Gastroesophageal sphincter (tissue), 4 donors: ENCODE results near the gene TMEM266. TPM values are rescaled to one million over a fixed set of nuclear protein-coding genes. Genes with fewer than 3 reads are reported as not detected.
"Not testable (repeated sequence)": the region's sequence is repeated elsewhere in the genome, so short reads cannot be mapped to it uniquely, and the experiment has no call there.

ENCODE experiments used
- ATAC-seq: fragments of 150-250 bp; one replicate; pipeline ENCODE4 v1.9.1; 2016; ENCODE audit warnings: mild to moderate bottlenecking, moderate library complexity
- H3K27ac ChIP-seq, 4 donors: fragments of 200-600 bp; sonication (generic) in 3 of 4; 1 replicate in 3 of 4; 2 replicates in 1 of 4; pipeline ENCODE4 v1.5.1; 2016 to 2019
- H3K27me3 ChIP-seq: fragments of 200-600 bp; sonication (generic); one replicate; pipeline ENCODE4 v1.5.1; 2019
- H3K36me3 ChIP-seq, 2 donors: fragments of 200-600 bp; sonication (generic); one replicate each; pipeline ENCODE4 v1.5.1; 2019; ENCODE audit warnings: control low read depth in 1 of 2
- H3K4me1 ChIP-seq, 3 donors: fragments of 200-600 bp; sonication (generic); 1 replicate in 2 of 3; 2 replicates in 1 of 3; pipeline ENCODE4 v1.5.1; 2016 to 2019; ENCODE audit warnings: control low read depth in 2 of 3
- H3K4me3 ChIP-seq, 2 donors: fragments of 200-600 bp; sonication (generic); one replicate each; pipeline ENCODE4 v1.5.1; 2019; ENCODE audit warnings: mild to moderate bottlenecking in 1 of 2, moderate library complexity in 1 of 2
- H3K9me3 ChIP-seq, 3 donors: fragments of 200-600 bp; sonication (generic); one replicate each; pipeline ENCODE4 v1.5.1; 2017 to 2019; ENCODE audit warnings: control low read depth in 2 of 3
- EP300 ChIP-seq: sonication (generic); formaldehyde crosslinking; IDR thresholded peaks from one replicate; pipeline ENCODE4 v1.6.1; 2017; ENCODE audit warnings: antibody characterized with exemption, mild to moderate bottlenecking
- POLR2A ChIP-seq, 2 donors: fragments of 450-650 bp; IDR thresholded peaks; one replicate each; pipeline ENCODE4 v1.6.1; 2017; ENCODE audit warnings: antibody characterized with exemption in 2 of 2, mild to moderate bottlenecking in 2 of 2, moderate library complexity in 1 of 2
- POLR2AphosphoS5 ChIP-seq: sonication (generic); formaldehyde crosslinking; IDR thresholded peaks from one replicate; pipeline ENCODE4 v1.6.1; 2017; ENCODE audit warnings: antibody characterized with exemption
- WGBS, 2 donors: methylation state at CpG; one replicate each; pipeline ENCODE4 v1.1.5; 2018; ENCODE audit warnings: low coverage in 1 of 2; 5-methylcytosine and 5-hydroxymethylcytosine counted together
- total RNA-seq, 4 donors: library from RNA; depleted of rRNA; stranded (reverse); fragments of >200 nt; gene quantifications; one replicate each; pipeline ENCODE4 v1.1.0, GENCODE V29; 2016
- TF ChIP-seq, protein P1 (sequence below), 4 experiments: fragments of 200-600 bp in 2 of 4; fragments of 450-650 bp in 2 of 4; sonication (generic) in 1 of 4; IDR thresholded peaks; one replicate each; pipeline ENCODE4 v1.5.1; 2017 to 2019; ENCODE audit warnings: antibody characterized with exemption in 4 of 4, mild to moderate bottlenecking in 2 of 4, moderate library complexity in 2 of 4

The TMEM266 gene
- total RNA-seq, 4 donors from 2014 or later: 0.77 TPM; not detected in 3

DNA sequence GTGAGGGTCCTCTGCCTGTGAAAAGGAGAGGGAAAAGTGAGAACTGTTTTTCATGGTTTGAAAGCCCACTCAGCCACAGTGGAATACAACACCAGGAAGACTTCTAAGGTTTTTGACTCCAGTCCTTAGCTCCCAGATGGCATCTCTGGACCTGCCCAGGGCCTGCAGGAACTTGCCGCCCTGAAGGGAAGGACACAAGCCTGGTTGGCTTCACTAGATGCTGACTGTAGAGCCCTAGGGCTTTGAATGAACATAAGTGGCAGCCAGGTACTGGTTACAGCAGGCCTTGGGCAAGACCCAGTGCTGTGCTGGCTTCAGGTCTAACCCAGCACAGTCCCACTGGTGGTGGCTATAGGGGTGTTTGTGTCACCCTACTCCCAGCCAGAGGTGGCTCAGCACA, 21.3 kb upstream of the TMEM266 start:
- H3K27ac ChIP-seq: no peak overlapping the region
- H3K4me1 ChIP-seq: no peaks in the 10 kb centered on the region
- no peak overlapping the region for H3K4me3 ChIP-seq
- 100% methylated on average over 1 of the region's 1 CpG; no CpG with 5 or more reads in 1 of the 2 donors for WGBS, 2 donors
- H3K27me3 ChIP-seq: peaks cover 13% of the 10 kb centered on the region
- ATAC-seq: no peak
- peaks cover 0 to 49% (median 0%) of the 10 kb centered on the region in 3 donors for H3K9me3 ChIP-seq
- no peaks in the 10 kb centered on the region for H3K36me3 ChIP-seq
- TF ChIP-seq POLR2A (IDR thresholded peaks at IDR 0.05): no peak
- TF ChIP-seq POLR2AphosphoS5: no peak
- TF ChIP-seq EP300: no peak
- TF ChIP-seq, protein P1, sequence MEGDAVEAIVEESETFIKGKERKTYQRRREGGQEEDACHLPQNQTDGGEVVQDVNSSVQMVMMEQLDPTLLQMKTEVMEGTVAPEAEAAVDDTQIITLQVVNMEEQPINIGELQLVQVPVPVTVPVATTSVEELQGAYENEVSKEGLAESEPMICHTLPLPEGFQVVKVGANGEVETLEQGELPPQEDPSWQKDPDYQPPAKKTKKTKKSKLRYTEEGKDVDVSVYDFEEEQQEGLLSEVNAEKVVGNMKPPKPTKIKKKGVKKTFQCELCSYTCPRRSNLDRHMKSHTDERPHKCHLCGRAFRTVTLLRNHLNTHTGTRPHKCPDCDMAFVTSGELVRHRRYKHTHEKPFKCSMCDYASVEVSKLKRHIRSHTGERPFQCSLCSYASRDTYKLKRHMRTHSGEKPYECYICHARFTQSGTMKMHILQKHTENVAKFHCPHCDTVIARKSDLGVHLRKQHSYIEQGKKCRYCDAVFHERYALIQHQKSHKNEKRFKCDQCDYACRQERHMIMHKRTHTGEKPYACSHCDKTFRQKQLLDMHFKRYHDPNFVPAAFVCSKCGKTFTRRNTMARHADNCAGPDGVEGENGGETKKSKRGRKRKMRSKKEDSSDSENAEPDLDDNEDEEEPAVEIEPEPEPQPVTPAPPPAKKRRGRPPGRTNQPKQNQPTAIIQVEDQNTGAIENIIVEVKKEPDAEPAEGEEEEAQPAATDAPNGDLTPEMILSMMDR (IDR thresholded peaks at IDR 0.05): no peak

DNA sequence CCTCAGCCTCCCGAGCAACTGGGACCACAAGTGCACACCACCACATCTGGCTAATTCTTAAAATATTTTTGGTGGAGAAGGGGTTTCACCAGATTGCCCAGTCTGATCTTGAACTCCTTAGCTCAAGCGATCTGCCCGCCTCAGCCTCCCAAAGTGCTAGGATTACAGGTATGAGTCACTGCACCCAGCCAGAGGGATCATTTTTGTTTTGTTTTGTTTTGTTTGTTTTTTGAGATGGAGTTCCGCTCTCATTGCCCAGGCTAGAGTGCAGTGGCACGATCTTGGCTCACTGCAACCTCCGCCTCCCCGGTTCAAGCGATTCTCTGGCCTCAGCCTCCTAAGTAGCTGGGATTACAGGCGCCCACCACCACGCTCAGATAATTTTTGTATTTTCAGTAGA, 5.6 kb upstream of the TMEM266 start:
- peaks cover 0 to 14% (median 5%) of the 10 kb centered on the region in 3 donors for H3K4me1 ChIP-seq
- ATAC-seq: not testable (repeated sequence)
- WGBS, 2 donors: 100% methylated on average over 4 of the region's 10 CpGs; no CpG with 5 or more reads in 1 of the 2 donors

DNA sequence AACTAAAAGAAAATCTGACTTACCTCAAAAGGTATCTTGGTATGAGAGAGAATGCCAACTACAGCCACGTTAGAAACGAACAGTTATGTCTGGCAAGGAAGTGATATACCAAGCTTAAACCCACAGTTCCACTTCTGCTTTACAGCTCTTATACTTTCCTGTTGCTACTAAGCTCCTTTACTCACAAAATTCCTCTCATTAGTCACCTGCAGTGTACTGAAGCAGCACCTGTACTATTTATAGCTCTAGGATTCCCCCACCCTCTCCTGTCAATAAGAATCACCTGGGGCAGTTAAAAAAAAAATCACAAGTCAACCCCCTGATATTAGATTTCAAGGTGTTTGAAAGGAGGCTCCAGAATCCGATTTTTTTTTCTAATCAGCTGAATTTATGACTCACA, 2.9 kb upstream of the TMEM266 start:
- Histone ChIP-seq H3K9me3 (no peaks in the 10 kb centered on the region), H3K27ac (no peak overlapping the region), H3K4me1 (peaks cover 0 to 25% (median 10%) of the 10 kb centered on the region in 3 donors), H3K36me3 (no peaks in the 10 kb centered on the region), H3K27me3 (peaks cover 77% of the 10 kb centered on the region), H3K4me3 (no peak overlapping the region)
- no peak for ATAC-seq
- WGBS, 2 donors: 6 to 13% methylated on average over 3 of the region's 3 CpGs
- TF ChIP-seq POLR2AphosphoS5 (no peak), POLR2A (IDR thresholded peaks at IDR 0.05) (no peak), EP300 (no peak)
- TF ChIP-seq, protein P1 (IDR thresholded peaks at IDR 0.05): no peak

More for the DNA sequence above, 5.6 kb upstream of the TMEM266 start:
- H3K9me3 ChIP-seq, H3K36me3 ChIP-seq, H3K27ac ChIP-seq, H3K4me3 ChIP-seq: not testable (repeated sequence)
- peaks cover 61% of the 10 kb centered on the region for H3K27me3 ChIP-seq

DNA sequence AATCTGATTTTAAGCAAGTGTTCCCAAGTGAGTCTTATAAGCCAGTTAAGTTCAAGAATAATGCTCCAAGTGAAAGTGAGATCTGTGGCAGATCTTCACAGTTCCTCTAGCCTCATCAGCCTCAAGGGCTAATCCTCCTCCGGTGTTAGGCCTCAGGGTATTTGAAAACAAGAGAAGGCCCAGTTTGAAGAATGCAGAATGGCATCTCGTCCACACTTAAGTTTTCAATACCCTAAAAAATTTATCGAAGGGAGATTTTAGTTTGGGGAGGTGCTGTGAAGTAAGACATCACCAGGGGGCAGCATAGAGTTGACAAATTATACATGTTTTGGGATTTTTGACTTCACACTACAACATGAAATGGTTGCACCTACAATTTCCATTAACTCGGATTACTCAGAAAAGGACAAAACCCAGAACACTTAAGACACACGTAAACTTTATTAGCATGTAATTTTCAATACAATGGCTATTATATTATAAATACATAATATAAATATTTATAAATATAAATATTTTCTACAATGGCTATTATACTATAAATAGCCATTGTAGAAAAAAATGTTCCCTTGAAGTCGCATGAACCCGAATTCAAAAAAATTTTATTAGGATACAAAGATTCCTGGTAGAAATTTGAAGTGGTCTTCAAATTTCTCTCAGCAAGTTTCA, 2.3 kb upstream of the TMEM266 start:
- WGBS, 2 donors: 1 to 2% methylated on average over 7 of the region's 7 CpGs
- no peak for ATAC-seq
- H3K9me3 ChIP-seq: no peaks in the 10 kb centered on the region
- no peaks in the 10 kb centered on the region for H3K36me3 ChIP-seq
- peaks cover 77% of the 10 kb centered on the region for H3K27me3 ChIP-seq
- peaks cover 0 to 25% (median 10%) of the 10 kb centered on the region in 3 donors for H3K4me1 ChIP-seq
- H3K4me3 ChIP-seq: no peak overlapping the region
- H3K27ac ChIP-seq: no peak overlapping the region
- TF ChIP-seq POLR2AphosphoS5: no peak
- no peak for TF ChIP-seq EP300
- TF ChIP-seq, protein P1 (IDR thresholded peaks at IDR 0.05): peak; percentile 54 to 76 (median 60)
- no peak for TF ChIP-seq POLR2A (IDR thresholded peaks at IDR 0.05)

- Histone ChIP-seq H3K4me3 (peak overlapping the region; percentile 42 to 63), H3K27ac (no peak overlapping the region), H3K36me3 (no peaks in the 10 kb centered on the region), H3K4me1 (peaks cover 0 to 25% (median 10%) of the 10 kb centered on the region in 3 donors), H3K27me3 (peaks cover 78% of the 10 kb centered on the region), H3K9me3 (no peaks in the 10 kb centered on the region)
- no peak for ATAC-seq
- TF ChIP-seq POLR2AphosphoS5: no peak
- TF ChIP-seq POLR2A (IDR thresholded peaks at IDR 0.05): no peak
- TF ChIP-seq, protein P1 (IDR thresholded peaks at IDR 0.05): no peak
- TF ChIP-seq EP300: no peak
- WGBS, 2 donors: 6 to 21% methylated on average over 8 to 18 of the region's 18 CpGs
Measured at GRCh38 chr15:76058714-76059319, 968 bp upstream of the TMEM266 start.
